SHP77 treated with DMSO at 0.1 percent for 48 hours (cell line): ENCODE results near the gene KIR3DL1.
"Not testable (repeated sequence)": the region's sequence is repeated elsewhere in the genome, so short reads cannot be mapped to it uniquely, and the experiment has no call there.

ENCODE experiments used
- DNase-seq: peaks from one replicate; lab custom pipeline; 2025; lab: John Stamatoyannopoulos, UW

Gene KIR3DL1

DNA sequence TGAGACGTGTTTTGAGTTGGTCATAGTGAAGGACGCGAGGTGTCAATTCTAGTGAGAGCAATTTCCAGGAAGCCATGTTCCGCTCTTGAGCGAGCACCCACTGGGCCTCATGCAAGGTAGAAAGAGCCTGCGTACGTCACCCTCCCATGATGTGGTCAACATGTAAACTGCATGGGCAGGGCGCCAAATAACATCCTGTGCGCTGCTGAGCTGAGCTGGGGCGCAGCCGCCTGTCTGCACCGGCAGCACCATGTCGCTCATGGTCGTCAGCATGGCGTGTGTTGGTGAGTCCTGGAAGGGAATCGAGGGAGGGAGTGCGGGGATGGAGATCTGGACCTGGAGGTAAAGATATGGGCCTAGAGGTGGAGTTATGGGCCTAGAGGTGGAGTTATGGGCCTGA is at the start of gene KIR3DL1:
Gene KIR3DL1, plus strand, starts transcription at position 218 of the 400 bp plus-strand sequence.
- DNase-seq, result not testable (repeated sequence)

DNA sequence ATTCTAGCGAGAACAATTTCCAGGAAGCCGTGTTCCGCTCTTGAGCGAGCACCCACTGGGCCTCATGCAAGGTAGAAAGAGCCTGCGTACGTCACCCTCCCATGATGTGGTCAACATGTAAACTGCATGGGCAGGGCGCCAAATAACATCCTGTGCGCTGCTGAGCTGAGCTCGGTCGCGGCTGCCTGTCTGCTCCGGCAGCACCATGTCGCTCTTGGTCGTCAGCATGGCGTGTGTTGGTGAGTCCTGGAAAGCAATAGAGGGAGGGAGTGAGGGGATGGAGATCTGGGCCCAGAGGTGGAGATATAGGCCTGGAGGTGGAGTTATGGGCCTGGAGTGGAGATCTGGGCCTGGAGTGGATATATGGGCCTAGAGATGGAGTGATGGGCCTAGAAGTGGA is 46.6 kb upstream of the KIR3DL1 start, which contains the start of gene KIR2DL1:
Gene KIR2DL1, plus strand, starts transcription at position 148 of the 400 bp plus-strand sequence. Its CDS starts 58 bp downstream, at position 206.
- not testable (repeated sequence) for DNase-seq

DNA sequence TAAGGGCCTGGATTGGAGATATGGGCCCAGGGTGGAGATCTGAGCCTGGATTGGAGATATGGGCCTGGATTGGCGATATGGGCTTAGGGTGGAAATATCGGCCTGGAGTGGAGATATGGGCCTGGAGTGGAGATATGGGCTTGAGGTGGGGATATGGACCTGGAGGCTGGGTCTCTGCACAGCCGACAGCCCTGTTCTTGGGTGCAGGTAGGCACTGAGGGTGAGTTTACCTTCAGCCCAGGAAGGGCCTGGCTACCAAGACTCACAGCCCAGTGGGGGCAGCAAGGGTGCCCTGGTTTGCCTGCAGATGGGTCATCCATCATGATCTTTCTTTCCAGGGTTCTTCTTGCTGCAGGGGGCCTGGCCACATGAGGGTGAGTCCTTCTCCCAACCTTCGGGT is 45.8 kb upstream of the KIR3DL1 start:
- DNase-seq, result not testable (repeated sequence)

DNA sequence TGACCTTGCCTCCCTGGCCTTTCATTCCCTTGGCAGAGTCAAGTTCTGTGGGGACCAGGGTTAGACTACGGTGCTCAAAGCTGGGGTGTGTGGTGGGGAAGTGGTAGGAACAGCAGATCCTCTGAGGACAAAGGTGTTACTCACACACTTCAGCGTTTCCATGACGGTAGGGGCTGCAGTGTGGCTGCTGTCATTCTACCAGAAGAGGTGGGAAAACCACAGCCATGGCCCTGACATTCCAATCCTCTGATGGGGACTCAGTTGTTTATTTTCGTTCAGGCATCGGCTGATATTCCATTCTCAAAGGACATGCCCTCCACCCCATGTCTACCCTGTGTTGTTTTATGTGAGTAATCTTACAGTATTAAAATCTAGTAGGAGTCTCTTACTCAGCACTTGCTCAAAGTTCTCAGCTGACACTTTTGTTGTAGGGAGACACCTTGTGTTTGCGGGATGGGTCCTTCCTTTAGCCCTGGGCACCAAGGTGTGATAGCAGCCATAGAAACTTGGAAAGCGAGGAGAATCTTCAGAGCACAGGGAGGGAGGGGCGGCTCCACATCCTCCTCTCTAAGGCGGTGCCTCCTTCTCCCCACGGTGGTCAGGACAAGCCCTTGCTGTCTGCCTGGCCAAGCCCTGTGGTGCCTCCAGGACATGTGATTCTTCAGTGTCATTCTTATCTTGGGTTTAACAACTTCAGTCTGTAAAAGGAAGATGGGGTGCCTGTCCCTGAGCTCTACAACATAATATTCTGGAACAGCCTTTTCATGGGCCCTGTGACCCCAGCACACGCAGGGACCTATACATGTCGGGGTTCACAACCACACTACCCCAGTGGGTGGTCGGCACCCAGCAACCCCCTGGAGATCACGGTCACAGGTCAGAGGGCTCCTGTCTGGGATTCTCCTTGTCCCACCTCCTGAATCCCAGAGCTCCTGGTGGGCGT is 45.0 kb upstream of the KIR3DL1 start:
- not testable (repeated sequence) for DNase-seq

DNA sequence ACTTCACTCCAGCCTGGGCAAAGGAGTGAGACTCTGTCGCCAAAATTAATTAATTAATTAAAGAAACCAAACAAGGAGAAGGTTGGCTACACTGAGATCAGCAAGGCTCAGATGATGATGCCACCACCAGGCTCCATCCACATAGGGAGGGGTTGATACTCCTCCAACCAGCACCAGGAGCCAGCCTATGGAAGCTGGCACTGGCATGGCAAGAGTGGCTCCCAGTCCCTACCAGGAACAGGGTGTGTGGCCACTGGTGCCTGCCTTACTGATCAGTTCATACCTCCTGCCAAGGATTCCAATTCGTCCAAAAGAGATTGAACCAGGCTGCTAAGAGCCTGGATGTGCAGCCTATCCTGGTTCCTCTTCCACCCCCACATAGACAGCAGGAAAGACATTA is 43.6 kb upstream of the KIR3DL1 start:
- DNase-seq, result not testable (repeated sequence)

DNA sequence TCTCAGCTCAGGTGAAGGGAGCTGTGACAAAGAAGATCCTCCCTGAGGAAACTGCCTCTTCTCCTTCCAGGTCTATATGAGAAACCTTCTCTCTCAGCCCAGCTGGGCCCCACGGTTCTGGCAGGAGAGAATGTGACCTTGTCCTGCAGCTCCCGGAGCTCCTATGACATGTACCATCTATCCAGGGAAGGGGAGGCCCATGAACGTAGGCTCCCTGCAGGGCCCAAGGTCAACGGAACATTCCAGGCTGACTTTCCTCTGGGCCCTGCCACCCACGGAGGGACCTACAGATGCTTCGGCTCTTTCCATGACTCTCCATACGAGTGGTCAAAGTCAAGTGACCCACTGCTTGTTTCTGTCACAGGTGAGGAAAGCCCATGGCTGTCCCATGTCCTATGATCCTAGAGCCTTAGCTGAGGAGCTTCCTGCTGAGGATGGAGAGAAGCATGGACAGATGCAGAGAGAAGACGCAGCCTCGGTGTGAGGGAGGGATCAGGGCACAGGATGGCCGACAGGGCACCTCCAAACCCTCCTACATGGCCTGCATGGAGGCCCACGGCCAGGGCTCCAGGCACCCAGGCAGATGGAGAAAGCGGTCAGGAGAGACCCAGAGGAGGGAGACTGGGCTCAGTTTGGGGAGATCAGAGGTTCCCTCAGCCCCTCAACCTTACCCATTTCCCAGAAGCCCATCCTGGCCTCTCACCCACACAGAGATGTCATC is 41.0 kb upstream of the KIR3DL1 start:
- not testable (repeated sequence) for DNase-seq

DNA sequence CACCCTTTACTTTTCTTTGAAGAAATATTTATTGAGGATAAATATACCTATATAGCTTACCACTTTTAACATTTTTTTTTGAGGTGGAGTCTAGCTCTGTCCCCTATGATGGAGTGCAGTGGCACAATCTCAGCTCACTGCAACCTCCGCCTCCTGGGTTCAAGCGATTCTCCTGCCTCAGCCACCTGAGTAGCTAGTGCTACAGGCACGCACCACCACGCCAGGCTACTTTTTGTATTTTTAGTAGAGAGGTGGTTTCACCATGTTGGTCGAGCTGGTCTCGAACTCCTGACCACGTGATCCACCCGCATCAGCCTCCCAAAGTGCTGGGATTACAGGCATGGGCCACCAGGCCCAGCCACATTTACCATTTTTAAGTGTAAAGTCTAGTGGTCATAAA is 40.4 kb upstream of the KIR3DL1 start:
- not testable (repeated sequence) for DNase-seq

DNA sequence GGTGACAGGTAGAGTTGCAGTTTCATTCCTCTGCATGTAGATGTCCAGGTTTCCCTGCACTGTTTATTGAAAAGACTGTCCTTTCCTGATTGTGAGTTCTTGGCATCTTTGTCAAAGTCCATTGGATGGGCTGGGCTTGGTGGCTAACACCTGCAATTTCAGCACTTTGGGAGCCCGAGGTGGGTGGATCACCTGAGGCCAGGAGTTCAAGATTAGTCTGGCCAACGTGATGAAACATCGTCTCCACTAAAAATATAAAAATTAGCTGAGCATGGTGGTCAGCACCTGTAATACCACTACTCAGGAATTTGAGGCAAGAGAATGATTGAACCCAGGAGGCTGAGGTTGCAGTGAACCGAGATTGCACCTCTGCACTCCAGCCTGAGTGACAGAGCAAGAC is 38.4 kb upstream of the KIR3DL1 start:
- not testable (repeated sequence) for DNase-seq

DNA sequence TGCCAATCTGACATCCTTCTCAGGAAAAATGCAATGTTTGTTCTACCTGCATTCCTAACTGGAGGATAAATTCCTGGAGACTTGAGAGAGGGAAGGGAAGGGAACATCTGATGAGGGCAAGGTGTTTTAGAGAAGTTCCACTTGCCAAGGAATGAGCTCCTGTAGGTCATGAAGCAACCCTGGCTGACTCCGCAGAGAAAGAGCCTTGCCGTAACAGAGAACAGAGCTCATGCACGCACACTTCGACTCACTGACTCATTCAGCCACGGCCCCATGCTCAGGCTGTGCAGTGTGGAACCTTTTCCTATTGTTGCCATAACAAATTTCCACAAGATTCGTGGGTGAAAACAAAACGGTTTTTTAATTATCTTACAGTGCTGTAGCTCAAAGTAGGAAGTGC is 37.4 kb upstream of the KIR3DL1 start:
- DNase-seq, result not testable (repeated sequence)

DNA sequence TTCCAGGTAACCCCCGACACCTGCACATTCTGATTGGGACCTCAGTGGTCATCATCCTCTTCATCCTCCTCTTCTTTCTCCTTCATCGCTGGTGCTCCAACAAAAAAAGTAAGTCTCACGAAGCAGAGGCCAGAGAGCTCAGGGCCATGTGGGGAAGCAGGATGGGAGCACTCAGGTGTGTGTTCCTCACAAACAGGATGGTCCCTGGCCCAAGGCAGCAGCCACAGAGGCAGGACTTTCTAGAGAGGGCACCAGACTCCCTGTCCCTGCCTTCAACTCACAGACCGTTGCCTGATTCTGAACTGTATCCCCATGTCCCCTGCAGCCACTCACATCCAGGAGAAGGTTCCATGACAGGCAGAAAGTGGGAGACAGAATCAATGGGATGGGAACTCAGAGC is 33.4 kb upstream of the KIR3DL1 start:
- DNase-seq, result not testable (repeated sequence)

DNA sequence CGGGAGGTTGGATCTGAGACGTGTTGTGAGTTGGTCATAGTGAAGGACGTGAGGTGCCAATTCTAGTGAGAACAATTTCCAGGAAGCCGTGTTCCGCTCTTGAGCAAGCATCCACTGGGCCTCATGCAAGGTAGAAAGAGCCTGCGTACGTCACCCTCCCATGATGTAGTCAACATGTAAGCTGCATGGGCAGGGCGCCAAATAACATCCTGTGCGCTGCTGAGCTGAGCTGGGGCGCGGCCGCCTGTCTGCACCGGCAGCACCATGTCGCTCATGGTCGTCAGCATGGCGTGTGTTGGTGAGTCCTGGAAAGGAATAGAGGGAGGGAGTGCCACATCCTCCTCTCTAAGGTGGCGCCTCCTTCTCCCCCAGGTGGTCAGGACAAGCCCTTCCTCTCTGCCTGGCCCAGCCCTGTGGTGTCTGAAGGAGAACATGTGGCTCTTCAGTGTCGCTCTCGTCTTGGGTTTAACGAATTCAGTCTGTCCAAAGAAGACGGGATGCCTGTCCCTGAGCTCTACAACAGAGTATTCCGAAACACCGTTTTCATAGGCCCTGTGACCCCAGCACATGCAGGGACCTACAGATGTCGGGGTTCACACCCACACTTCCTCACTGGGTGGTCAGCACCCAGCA is 30.1 kb upstream of the KIR3DL1 start:
- peak; percentile 85 for DNase-seq

DNA sequence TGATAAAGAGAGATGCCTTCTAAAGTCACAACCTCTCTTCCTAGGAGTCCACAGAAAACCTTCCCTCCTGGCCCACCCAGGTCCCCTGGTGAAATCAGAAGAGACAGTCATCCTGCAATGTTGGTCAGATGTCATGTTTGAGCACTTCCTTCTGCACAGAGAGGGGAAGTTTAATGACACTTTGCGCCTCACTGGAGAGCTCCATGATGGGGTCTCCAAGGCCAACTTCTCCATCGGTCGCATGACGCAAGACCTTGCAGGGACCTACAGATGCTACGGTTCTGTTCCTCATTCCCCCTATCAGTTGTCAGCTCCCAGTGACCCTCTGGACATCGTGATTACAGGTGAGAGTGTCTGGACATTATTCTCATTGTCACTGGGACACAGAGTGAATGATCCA is 28.1 kb upstream of the KIR3DL1 start:
- DNase-seq, result not testable (repeated sequence)

DNA sequence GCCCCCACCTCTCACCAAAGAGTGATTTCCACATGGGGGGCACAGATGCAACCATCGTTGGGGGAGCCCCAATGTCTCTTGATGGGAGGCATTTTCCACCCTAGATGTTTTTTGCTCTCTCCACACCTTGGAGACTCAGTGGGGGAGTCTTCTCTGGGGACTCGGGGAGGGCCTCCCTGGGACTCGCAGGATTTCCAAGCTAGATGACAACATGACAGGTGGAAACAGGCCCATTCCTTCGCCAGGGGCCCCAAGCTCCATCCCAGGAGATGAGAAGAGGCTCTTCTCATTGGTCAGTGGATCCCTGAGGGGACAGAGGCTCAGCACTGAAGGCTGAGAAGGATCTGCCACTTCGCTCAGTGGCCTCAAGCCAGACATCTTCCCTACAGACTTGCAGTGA is 25.6 kb upstream of the KIR3DL1 start:
- DNase-seq, result no peak

DNA sequence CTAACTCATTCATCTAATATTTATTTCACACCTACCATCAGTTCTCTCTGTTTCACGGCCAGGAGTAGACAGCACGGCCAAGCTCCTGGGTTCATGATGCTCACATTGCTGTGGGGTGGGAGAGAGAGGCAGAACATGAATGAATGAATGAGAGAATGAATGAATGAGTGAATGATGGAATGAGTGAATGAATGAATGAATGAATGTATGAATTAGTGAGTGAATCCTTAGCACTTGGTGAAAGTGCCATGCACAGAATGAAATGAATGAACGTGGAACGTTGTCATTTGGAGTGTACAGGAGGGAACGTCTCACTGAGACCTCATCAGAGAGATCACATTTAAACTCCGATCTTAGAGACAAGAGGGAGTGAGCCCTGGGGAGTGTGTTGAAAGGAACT is 24.8 kb upstream of the KIR3DL1 start:
- DNase-seq, result no peak

DNA sequence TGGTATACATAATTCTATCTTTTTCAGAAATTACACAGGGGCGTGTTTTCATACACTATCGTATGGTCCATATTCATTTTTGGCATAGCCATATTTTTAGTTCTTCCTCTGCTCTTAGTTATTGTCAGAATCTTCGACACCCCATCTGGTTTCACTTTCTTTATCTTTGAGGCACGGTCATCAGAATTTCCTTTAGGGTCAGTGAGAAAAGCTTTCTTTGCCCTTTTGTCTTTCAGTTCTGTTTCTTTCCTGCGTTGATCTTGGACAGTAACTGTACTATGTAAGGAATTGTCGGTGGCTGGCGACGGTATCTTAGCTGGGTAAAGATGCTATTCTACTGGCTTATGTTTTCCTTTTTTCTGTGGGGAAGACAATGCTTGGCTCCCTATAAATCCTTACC is 23.5 kb upstream of the KIR3DL1 start:
- no peak for DNase-seq

DNA sequence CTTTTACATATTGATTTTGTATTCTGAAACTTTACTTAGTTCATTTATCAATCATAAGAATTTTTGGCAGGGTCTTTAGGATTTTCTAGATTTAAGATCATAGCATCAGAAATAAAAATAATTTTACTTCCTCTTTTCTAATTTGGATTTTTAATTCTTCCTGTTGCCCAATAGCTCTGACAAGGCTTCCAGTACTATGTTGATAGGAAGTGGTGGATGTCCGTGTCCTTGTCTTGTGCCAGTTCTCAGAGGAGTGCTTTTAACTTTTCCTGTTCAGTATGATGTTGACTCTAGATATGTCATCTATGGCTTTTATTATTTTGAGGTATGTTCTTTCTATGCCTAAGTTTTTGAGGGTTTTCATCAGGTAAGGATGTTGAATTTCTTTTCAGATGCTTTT is 20.5 kb upstream of the KIR3DL1 start:
- no peak for DNase-seq

DNA sequence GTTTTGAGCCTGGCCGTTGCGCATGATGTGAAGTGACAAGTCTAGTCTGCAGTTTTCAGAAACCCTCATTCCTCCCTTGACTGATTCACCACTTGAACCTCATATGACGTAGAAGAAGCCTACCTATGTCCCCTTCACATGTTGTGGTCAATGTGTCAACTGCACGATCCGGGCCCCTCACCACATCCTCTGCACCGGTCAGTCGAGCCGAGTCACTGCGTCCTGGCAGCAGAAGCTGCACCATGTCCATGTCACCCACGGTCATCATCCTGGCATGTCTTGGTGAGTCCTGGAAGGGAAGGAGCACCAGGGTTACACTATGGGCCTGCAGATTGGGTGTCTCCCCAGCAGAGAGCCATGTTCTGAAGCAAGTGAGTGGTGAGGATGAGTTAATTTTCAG is 12.9 kb upstream of the KIR3DL1 start, which contains the start of gene KIR2DL4:
Gene KIR2DL4, plus strand, starts transcription at position 201 of the 400 bp plus-strand sequence. Its CDS starts 42 bp downstream, at position 243.
- no peak for DNase-seq

DNA sequence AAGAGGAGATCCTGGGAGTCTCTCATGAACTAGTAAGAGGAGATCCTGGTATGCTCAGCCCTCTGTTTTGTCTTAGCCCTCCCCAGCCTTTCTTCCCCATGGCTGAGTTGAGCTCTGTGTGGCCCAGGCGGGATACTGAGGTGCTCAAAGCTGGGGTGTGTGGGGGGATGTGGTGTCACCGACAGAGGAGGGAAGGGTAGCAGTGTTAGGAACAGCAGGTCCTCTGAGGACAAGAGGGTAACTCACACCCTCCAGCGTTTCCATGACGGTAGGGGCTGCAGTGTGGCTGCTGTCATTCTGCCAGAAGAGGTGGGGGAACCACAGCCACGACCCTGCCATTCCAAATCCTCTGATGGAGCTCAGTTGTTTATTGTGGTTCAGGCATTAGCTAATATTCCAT is 12.2 kb upstream of the KIR3DL1 start:
- DNase-seq, result no peak

DNA sequence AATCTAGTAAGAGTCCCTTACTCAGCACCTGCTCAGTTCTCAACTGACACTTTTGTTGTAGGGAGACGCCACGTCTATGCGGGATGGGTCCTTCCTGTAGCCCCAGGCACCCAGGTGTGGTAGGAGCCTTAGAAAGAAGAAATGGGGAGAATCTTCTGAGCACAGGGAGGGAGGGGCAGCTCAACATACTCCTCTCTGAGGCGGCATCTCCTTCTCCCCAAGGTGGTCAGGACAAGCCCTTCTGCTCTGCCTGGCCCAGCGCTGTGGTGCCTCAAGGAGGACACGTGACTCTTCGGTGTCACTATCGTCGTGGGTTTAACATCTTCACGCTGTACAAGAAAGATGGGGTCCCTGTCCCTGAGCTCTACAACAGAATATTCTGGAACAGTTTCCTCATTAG is 11.7 kb upstream of the KIR3DL1 start:
- DNase-seq, result no peak

DNA sequence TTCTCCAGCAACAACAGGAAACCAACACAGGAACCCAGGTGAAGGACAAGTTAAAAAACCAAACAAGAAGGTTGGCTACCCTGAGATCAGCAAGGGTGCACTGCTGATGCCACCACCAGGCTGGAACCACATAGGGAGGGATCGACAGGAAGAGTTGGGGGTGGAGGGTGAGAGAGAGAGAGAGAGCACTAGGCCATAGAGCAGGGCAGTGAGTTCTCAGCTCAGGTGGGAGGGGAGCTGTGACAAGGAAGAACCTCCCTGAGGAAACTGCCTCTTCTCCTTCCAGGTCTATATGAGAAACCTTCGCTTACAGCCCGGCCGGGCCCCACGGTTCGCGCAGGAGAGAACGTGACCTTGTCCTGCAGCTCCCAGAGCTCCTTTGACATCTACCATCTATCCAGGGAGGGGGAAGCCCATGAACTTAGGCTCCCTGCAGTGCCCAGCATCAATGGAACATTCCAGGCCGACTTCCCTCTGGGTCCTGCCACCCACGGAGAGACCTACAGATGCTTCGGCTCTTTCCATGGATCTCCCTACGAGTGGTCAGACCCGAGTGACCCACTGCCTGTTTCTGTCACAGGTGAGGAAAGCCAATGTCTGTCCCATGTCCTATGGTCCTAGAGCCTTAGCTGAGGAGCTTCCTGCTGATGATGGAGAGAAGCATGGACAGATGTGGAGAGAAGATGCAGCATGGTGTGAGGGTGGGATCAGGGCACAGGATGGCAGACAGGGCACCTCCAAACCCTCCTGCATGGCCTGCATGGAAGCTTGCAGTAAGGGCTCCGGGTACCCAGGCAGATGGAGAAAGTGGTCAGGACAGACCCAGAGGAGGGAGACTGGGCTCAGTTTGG is 10.4 kb upstream of the KIR3DL1 start:
- DNase-seq, result no peak

DNA sequence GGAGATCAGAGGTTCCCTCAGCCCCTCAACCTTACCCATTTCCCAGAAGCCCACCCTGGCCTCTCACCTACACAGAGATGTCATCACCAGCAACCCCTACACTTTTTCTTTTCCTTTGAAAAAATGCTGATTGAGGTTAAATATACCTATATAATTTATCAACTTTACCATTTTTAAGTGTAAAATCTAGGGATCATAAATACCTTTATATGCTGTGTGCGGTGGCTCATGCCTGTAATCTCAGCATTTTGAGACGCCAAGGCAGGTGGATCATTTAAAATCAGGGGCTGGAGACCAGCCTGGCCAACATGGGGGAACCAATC is 9.8 kb upstream of the KIR3DL1 start:
- no peak for DNase-seq

DNA sequence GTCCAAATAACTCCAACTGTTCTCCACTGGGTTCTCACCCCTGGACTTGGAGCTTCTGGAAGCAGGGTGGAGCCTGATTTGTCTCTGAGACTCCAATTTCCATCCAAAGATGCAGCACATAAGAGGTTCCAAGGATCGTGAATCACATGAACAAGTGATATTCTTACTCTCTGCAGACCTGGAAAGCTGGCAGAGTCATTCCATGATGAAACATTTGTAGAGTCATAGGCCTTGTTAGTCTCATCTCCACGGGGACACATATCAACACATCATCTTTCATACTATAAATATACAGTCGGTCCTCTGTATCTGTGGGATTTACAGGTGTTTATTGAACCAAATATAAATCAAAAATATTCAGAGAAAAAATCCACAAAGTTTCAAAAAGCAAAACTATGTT is 1.7 kb upstream of the KIR3DL1 start:
- not testable (repeated sequence) for DNase-seq
